ENCODE data around the gene SH3RF3. TPM values are rescaled to one million over a fixed set of nuclear protein-coding genes. Genes with fewer than 3 reads are reported as not detected.
A peak's percentile ranks its signal among the peaks of the same experiment; 100 is the strongest.

SH3RF3 gene
- total RNA-seq, 1 donor from 2014 or later: 7.4 TPM

- H3K4me3 ChIP-seq: no peak overlapping the region
- no peak for DNase-seq
- H3K9me3 ChIP-seq: no peaks in the 10 kb centered on the region
- no peak for ATAC-seq
- no peaks in the 10 kb centered on the region for H3K36me3 ChIP-seq
- no peaks in the 10 kb centered on the region for H3K27me3 ChIP-seq
- no peak overlapping the region for H3K27ac ChIP-seq
- no peaks in the 10 kb centered on the region for H3K4me1 ChIP-seq
- intact Hi-C loops (cut with DNase I): no loop called here
- TF ChIP-seq CTCF (IDR thresholded peaks at IDR 0.05): no peak
These were observed 408.7 kb downstream of the SH3RF3 start for GRCh38 chr2:109537565-109538222.

- DNase-seq: no peak
- intact Hi-C loops (cut with DNase I): no loop called here
- no peak overlapping the region for H3K27ac ChIP-seq
- H3K36me3 ChIP-seq: no peaks in the 10 kb centered on the region
- no peaks in the 10 kb centered on the region for H3K27me3 ChIP-seq
- H3K9me3 ChIP-seq: no peaks in the 10 kb centered on the region
- no peaks in the 10 kb centered on the region for H3K4me1 ChIP-seq
- no peak for ATAC-seq
- TF ChIP-seq CTCF (IDR thresholded peaks at IDR 0.05): no peak
- no peak overlapping the region for H3K4me3 ChIP-seq
These were observed 409.5 kb downstream of the SH3RF3 start for GRCh38 chr2:109538546-109538945.

GRCh38 chr2:109542384-109542783 is 413.4 kb downstream of the SH3RF3 start:
- intact Hi-C loops (cut with DNase I): no loop called here

GRCh38 chr2:109545828-109546713 is 417.1 kb downstream of the SH3RF3 start:
- H3K4me1 ChIP-seq: no peaks in the 10 kb centered on the region
- DNase-seq (peak; percentile 72), ATAC-seq (peak; percentile 97)
- no peaks in the 10 kb centered on the region for H3K36me3 ChIP-seq
- H3K4me3 ChIP-seq: no peak overlapping the region
- H3K27ac ChIP-seq: no peak overlapping the region
- no peaks in the 10 kb centered on the region for H3K9me3 ChIP-seq
- intact Hi-C loops (cut with DNase I): loop anchor here (5.0 kb wide), 1 partner anchor 186 kb away; no protein-coding TSS in a partner anchor
- no peaks in the 10 kb centered on the region for H3K27me3 ChIP-seq
- peak; percentile 88 for TF ChIP-seq CTCF (IDR thresholded peaks at IDR 0.05)

More at GRCh38 chr2:109542384-109542783, 413.4 kb downstream of the SH3RF3 start:
- no peak for DNase-seq
- H3K27ac ChIP-seq: no peak overlapping the region
- no peaks in the 10 kb centered on the region for H3K9me3 ChIP-seq
- H3K27me3 ChIP-seq: no peaks in the 10 kb centered on the region
- no peak for TF ChIP-seq CTCF (IDR thresholded peaks at IDR 0.05)
- no peaks in the 10 kb centered on the region for H3K36me3 ChIP-seq
- no peaks in the 10 kb centered on the region for H3K4me1 ChIP-seq
- H3K4me3 ChIP-seq: no peak overlapping the region
- no peak for ATAC-seq

- Histone ChIP-seq H3K27me3 (no peaks in the 10 kb centered on the region), H3K9me3 (no peaks in the 10 kb centered on the region), H3K4me3 (no peak overlapping the region), H3K4me1 (no peaks in the 10 kb centered on the region), H3K36me3 (peaks cover 3% of the 10 kb centered on the region), H3K27ac (no peak overlapping the region)
- DNase-seq (no peak), ATAC-seq (no peak)
- intact Hi-C loops (cut with DNase I): loop anchor here (5.0 kb wide), 1 partner anchor 185 kb away; no protein-coding TSS in a partner anchor
- no peak for TF ChIP-seq CTCF (IDR thresholded peaks at IDR 0.05)
These were observed 418.3 kb downstream of the SH3RF3 start for GRCh38 chr2:109547280-109547679.
